ENCODE data around the gene RFT1. TPM values are rescaled to one million over a fixed set of nuclear protein-coding genes. Genes with fewer than 3 reads are reported as not detected.

The RFT1 gene
- total and polyA plus RNA-seq, 2 donors (not counting 3 experiments of a cell fraction or from before 2014, with no cell fraction given) = 29.8 to 39.9 TPM

DNA sequence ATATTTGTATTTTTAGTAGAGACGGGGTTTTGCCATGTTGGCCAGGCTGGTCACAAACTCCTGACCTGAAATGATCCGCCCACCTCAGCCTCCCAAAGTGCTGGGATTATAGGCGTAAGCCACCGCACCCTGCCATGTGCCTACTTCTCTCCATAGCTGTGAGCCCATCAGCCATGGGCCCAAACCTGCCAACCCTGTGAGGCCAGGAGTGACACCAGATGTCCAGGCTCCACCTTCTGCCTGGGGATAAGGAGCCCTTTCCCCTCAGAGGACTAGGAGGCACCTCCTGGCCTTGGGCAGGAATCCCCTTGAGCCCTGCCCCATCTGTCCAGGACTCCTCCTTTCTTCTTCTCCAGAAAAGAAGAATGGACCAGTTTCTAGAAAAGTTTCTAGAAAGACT, 14.2 kb upstream of the RFT1 start:
- Histone ChIP-seq H3K27me3 (ENCODE audit: control insufficient read depth in 2 of 2, insufficient read depth in 2 of 2, low read length in 2 of 2) (no peaks in the 10 kb centered on the region), H3K36me3 (ENCODE audit: control insufficient read depth in 2 of 2, extremely low read depth in 1 of 2, insufficient read depth in 2 of 2, low read length in 2 of 2) (no peaks in the 10 kb centered on the region), H3K4me1 (ENCODE audit: control insufficient read depth, extremely low read depth, insufficient read depth, low read length) (no peaks in the 10 kb centered on the region), H3K4me2 (ENCODE audit: insufficient read depth, low read length) (no peak overlapping the region), H4K20me1 (replicated peaks; ENCODE audit: control insufficient read depth, extremely low read depth, insufficient read depth, low read length) (no peaks in the 10 kb centered on the region), H3K9me3 (replicated peaks; ENCODE audit: control insufficient read depth, insufficient read depth, low read length) (no peaks in the 10 kb centered on the region), H3K4me3 (replicated peaks in 1 of 3; ENCODE audit: insufficient read depth in 1 of 3, low read depth in 1 of 3, low read length in 3 of 3) (no peak overlapping the region), H3K79me2 (ENCODE audit: control insufficient read depth, insufficient read depth, low read length) (no peaks in the 10 kb centered on the region), H3K9ac (replicated peaks; ENCODE audit: extremely low read depth, insufficient read depth, low read length) (no peak overlapping the region), H3K27ac (ENCODE audit: insufficient read depth, low read depth, low read length) (no peak overlapping the region), H2AFZ (ENCODE audit: low read depth, low read length) (no peak overlapping the region), H3K9me1 (replicated peaks; ENCODE audit: control insufficient read depth, extremely low read depth, insufficient read depth, low read length) (no peaks in the 10 kb centered on the region)
- TF ChIP-seq FOS (IDR thresholded peaks at IDR 0.05; ENCODE audit: borderline replicate concordance, insufficient read depth, low read length) (no peak), JUN (IDR thresholded peaks at IDR 0.05; ENCODE audit: borderline replicate concordance, insufficient read depth, insufficient read length, low read depth) (no peak), GATA2 (IDR thresholded peaks at IDR 0.05; ENCODE audit: insufficient read depth, insufficient read length, low read depth, low read length) (no peak), POLR2A (IDR thresholded peaks at IDR 0.05; ENCODE audit: low read depth, low read length) (no peak), POLR2AphosphoS5 (IDR thresholded peaks at IDR 0.05; ENCODE audit: insufficient read depth, low read depth, low read length) (no peak), EZH2 (IDR thresholded peaks at IDR 0.05; ENCODE audit: borderline replicate concordance, low read depth, low read length, severe bottlenecking) (no peak), MYC (IDR thresholded peaks at IDR 0.05; ENCODE audit: low read depth, low read length) (no peak)
- TF ChIP-seq, protein P1, sequence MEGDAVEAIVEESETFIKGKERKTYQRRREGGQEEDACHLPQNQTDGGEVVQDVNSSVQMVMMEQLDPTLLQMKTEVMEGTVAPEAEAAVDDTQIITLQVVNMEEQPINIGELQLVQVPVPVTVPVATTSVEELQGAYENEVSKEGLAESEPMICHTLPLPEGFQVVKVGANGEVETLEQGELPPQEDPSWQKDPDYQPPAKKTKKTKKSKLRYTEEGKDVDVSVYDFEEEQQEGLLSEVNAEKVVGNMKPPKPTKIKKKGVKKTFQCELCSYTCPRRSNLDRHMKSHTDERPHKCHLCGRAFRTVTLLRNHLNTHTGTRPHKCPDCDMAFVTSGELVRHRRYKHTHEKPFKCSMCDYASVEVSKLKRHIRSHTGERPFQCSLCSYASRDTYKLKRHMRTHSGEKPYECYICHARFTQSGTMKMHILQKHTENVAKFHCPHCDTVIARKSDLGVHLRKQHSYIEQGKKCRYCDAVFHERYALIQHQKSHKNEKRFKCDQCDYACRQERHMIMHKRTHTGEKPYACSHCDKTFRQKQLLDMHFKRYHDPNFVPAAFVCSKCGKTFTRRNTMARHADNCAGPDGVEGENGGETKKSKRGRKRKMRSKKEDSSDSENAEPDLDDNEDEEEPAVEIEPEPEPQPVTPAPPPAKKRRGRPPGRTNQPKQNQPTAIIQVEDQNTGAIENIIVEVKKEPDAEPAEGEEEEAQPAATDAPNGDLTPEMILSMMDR (IDR thresholded peaks at IDR 0.05; ENCODE audit: extremely low read depth in 1 of 2, insufficient read depth in 1 of 2, low read depth in 1 of 2, low read length in 2 of 2) = no peak
- TF ChIP-seq, protein P2, sequence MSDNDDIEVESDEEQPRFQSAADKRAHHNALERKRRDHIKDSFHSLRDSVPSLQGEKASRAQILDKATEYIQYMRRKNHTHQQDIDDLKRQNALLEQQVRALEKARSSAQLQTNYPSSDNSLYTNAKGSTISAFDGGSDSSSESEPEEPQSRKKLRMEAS (IDR thresholded peaks at IDR 0.05; ENCODE audit: insufficient read depth, insufficient read length) = no peak
- FAIRE-seq (no peak), DNase-seq (ENCODE audit: low read depth, low spot score) (no peak)
- ChIA-PET POLR2A (no interaction called here), CTCF (interaction anchor here (1.0 to 3.9 kb wide), 3 partner anchors 10 to 52 kb away, joined by 3 to 19 read pairs (median 5); no protein-coding TSS in a partner anchor)
- no TSS peak for BruUV-seq (replicated peaks)
- dilution Hi-C loops (cut with MboI; ENCODE audit: extremely low pct_ligation_motif_present, low sequenced_read_pairs) = no loop called here
- intact Hi-C loops (cut with micrococcal nuclease) = no loop called here
